Measurements from ENCODE around the gene BAZ2B.
"Not testable (repeated sequence)": the region's sequence is repeated elsewhere in the genome, so short reads cannot be mapped to it uniquely, and the experiment has no call there.

Gene BAZ2B

DNA sequence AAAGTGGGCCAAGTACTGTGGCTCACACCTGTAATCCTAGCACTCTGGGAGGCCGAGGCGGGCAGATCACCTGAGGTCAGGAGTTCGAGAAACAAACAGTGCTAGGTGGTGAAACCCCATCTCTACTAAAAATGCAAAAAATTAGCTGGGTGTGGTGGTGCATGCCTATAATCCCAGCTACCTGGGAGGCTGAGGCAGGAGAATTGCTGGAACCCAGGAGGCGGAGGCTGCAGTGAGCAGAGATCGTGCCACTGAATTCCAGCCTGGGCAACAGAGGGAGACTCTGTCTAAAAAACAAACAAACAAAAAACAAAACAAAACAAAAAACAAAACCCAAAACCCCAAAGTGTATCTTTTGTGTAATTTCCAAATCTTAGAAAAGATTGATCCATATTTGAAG is 214.2 kb downstream of the BAZ2B start:
- not testable (repeated sequence) for DNase-seq

DNA sequence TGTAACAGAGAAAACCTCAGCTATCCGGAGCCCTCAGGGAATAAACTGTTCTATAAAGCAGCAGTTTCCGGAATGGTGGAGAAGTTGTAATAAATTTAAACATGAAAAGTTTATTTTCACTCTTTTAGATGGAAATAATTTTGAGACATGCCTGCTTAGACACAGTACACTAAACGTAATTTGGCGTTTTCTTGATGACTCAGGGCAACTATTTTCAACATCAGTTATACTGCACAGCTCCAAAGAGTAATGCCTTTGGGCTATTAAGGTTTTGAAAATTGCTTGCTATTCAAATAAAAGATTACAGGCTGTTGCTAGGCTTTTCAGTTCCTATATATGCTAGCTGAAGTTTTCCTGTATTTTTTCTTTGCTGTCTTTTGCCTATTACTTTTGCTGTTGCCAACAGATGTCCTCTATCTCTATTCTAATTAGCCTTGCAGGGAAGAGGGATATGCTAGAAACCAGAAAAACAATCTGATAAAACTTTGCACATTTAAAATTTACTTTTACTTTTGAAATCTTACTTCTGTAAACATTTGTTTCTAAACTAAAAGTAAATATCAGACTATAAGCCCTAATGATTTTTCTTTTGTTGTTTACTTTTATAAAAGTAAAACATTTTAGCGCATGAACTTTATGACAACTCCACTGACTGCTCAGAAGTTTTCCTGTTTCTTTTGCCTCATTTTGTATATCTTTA is 216.5 kb downstream of the BAZ2B start:
- DNase-seq: no peak

DNA sequence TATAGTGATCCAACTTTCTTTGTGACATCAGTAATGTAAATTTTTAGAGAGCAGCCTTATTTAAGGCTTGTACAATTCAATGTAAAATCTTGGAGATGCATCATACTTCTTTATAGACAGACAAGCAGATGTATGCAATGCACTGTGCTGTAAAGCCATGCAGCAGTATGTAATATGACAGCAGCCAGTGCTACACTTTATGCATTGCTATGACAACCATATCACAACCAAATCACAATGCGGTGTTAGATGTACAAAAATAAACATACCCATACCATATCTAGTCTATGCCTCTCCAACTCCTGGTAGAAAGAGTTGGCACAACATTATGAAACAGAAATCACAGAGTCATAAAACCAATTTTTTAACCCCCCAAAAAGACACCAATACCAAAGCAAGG is 219.5 kb downstream of the BAZ2B start:
- no peak for DNase-seq

DNA sequence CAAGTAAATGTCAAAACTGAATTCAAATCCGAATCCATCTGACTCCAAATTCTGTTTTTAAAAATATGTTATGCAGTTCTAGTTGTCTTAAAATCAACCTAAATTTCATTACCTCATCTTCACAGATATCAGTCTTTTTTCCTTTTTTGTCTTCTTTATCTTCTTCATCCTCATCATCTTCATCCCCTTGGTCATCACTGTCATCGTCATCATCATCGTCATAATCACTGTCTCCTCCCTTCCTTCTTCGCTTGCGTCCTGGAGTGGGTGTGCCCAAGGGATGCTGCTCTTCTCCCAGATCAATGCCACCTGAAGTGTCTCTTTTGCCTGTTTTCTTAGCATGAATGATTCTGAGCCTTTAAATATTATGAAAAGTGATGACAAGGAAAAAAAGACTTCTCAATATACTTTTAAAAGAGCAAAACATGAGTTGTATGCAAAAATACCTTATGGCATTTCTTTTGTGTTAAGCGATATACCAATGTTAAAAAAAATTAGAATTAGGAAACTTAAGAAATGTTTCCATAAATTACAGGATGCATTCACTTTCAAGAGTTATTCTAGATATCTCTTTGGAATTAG is 233.8 kb downstream of the BAZ2B start:
- DNase-seq: no peak

DNA sequence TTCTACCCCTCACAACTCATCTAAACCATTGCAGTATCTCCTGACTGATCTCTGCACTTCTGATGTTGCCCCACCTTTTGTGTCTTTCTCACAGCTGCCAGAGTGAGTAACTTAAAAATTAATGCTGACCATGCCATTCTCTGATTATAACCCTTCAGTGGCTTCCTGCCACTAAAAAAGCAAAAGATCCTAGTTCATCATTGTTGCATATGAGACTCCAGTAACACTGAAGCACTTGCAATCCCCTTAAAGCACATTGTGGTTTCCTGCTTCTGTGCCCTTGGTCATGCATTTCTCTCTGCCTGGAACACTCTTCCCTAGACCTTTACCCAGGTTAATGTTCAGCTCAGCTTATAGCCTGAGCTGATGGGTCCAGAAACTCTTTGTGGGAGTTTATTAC is 234.8 kb downstream of the BAZ2B start:
- DNase-seq: no peak

DNA sequence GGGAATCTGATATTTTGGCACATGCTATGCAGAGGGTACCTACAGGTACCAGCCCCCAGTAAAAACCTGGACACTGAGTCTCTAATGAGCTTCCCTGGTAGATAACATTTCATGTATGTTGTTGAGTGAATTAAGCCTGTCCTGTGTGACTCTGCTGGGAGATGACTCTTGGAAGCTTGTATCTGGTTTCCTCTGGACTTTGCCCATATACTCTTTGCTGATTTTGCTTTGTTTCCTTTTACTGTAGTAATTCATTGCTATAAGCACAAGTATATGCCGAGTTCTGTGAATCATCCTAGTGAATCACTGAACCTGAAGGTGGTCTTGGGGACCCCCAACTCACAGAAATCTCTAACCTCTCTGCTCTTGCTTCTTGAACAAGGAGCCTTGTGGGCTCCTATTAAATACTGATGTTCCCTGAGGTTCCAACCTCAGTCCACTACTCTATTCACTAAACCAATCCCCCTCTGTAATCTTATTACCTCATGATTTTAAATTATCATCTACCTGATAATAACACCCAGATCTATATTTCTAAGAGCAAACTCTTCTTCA is 235.6 kb downstream of the BAZ2B start:
- DNase-seq: no peak

DNA sequence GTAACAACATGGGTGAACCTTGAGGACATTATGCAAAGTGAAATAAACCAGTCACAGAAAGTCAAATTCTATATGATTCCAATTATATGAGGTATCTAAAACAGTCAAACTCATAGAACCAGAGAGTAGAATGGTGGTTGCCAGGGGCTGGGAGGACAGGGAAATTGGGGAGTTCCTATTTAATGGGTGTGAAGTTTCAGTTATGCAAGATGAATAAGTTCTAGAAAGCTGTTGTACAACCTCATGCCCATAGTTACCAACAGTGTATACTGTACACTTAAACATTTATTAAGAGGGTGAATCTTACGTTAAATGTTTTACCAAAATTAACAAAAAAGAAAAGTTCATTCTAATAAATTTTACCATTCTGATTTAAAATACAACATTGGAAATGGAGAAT is 237.2 kb downstream of the BAZ2B start:
- DNase-seq: no peak

DNA sequence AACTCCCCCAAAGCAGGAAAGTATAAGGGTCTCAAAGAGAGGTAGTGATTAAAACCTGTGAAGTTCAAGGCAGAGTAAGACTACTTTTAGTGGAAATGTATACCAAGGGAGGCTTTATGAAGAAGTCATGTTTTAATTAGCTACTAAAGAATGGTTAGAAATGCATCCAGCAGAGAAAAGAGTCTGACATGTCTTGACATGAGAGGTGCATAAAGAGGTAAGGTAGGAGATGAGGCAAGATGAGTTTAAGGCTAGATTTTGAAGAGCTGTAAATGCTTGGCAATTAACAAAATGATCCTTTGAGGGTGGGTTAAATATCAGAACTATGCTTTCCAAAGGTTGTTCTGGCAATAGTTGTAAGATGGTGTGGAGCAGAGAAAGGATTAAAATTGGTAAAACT is 241.1 kb downstream of the BAZ2B start:
- no peak for DNase-seq

DNA sequence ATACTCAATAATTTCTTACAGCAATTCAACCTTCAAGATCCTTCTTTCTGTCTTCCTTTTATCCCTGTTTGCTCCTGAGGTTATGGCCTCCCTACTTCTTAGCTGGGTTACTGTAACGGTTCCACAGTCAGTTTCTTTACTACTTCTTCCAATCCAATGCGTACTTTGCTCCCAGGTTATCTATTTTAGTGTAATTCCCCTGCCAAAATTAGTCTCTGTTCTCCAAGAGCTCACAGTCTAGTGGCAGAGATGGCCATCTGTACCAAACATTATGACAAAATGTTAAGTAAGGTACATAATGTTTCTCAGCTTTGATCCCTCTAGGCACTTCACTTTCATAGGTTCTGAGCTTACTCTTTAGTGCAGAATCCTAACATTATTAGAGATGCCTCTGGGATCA is 244.8 kb downstream of the BAZ2B start:
- no peak for DNase-seq

DNA sequence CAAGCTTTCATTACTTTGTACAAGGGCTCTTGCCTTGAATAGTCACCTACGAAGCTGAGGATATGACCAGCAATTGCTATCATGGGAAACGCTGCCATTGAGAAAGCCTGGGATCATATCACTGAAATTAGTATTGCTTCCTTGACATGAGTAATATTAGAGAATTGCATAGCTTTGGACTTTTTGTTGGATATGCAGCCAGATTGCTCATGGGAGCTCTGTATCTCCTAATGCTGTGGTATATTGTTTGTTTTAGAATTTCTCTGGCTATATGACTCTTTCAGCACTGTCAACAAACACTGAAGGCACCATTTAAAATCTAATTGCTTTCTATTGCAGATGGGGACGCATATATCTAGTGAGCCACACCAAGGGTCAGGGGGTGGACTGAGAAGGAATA is 249.8 kb downstream of the BAZ2B start:
- DNase-seq: no peak

DNA sequence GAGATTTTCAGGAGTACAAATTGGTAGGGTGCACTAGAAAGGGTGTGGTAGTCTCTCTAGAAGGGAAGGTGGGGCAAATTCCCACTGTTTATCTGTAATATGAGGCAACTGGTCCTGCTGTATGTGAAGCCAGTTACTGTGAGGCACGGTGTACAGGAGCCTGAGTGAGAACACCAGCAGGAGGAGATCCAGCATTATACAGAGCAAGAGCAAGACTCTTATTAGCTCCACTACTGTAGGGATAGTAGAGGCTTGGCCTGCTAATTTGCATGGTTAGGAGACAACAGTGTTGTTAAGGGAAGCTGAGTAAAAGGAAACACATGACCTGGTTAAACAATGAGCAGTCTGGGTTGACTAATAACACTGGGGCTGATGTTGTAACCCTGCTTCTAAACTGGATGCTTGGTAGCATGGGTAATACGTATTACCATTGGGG is 253.5 kb downstream of the BAZ2B start:
- DNase-seq: no peak

DNA sequence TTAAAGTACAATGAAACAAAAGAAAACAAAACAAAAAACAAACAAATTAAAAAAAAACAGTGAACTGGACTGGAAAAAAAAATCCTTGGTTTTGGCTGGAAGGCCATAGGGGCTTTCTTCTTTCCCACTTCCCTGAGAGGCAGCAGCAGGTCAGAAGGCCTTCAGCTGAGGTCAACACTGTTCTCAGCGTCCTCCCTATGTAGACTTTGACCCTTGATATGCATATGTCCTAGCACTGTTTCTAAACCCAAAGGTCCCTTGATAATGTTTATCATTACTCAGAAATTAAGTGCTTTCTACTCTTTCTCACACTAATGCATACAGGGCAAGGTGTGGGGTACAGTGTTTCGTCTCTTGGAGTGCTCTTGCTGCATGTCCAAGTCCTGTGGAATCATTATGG is 254.3 kb downstream of the BAZ2B start:
- DNase-seq: no peak

DNA sequence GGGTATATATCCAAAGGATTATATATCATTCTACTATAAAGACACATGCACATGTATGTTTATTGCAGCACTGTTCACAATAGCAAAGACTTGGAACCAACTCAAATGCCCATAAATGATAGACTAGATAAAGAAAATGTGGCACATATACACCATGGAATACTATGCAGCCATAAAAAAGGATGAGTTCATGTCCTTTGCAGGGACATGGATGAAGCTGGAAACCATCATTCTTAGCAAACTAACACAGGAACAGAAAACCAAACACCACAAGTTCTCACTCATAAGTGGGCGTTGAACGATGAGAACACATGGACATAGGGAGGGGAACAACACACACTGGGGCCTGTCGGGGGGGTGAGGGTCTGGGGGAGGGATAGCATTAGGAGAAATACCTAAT is 254.7 kb downstream of the BAZ2B start:
- DNase-seq: not testable (repeated sequence)

DNA sequence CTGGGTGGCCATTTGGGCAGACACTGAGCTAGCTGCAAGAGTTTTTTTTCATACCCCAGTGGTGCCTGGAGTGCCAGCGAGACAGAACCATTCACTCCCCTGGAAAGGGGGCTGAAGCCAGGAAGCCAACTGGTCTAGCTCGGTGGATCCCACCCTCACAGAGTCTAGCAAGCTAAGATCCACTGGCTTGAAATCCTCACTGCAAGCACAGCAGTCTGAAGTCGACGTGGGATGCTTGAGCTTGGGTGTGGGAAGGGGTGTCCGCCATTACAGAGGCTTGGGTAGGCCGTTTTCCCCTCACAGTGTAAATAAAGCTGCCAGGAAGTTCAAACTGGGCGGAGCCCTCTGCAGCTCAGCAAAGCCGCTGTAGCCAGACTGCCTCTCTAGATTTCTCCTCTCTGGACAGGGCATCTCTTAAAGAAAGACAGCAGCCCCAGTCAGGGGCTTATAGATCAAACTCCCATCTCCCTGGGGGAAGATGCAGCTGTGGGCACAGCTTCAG is 260.2 kb downstream of the BAZ2B start:
- no peak for DNase-seq

DNA sequence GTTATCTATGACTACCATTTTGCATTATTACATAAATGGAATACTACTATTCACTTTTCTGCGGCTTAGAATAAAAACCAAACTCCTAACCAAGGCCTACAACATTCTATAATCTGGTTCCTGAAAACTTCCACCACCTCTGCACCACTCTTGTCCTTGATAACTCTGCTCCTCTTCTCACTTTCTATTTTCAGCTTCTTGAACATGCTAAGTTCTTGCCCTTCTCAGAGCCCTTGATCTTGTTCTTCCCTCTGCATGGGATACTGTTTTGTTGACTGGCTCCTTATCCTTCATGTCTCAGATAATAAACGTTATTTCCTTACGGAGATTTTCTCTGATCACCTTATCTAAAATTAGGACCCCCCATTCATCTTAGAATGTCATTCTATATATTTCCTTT is 264.4 kb downstream of the BAZ2B start:
- no peak for DNase-seq

DNA sequence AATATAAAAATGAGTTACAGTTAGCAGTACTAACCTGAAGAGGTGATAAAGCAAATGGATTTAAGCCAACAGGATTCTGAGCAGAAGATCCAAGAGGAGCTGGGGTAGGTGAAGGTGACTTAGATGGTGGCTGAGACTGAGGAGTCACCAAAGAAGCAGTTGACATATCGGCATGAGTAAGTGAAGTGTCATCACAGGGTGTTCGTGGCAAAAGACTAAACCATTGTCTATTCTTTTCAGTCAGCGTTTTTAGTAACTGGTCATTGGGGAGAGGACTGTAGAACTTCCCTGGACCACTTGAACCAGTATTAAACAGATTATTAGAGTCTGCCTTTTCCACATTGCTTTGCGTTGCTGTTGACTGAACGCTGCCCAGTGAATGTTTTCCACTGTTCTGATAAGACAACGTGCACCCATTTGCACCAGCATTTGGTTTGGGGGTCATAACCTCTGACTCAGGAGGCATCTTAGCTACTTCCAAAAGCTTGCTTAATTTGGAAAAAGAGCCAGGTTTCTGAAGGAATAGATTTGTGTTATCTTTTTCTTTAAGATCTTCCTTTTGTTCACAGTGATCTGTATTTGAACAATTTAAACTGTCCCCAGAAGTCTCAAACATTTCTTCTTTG is 266.6 kb downstream of the BAZ2B start:
- no peak for DNase-seq

DNA sequence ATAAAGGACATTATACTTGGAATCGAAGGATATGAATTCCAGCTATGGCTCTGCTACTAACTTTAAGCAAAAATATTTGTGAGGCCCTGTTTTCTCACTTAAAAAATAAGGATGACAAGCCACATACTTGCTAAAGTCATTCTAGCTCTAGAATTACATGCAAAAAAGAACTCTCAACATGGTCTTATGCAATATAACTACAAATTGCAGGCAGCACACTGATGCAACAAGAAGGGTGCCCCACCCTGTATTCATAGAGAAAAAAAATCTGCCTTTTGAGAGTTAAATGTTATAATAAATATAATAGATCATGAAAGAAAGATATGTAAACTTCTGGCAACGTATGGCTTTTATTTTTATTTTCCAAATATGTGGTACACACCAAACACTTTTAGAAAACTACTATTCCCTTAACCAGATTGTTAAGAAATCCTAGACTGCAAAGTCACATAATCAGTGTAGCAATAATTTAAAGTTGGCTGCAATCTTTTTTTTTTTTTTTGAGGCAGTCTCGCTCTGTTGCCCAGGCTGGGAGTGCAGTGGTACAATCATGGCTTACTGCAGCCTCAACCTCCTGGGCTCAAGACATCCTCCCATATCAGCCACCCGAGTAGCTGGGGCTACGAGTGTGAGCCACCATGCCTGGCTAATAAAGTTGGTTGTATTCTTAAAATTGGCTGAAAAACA is 289.6 kb downstream of the BAZ2B start:
- no peak for DNase-seq

DNA sequence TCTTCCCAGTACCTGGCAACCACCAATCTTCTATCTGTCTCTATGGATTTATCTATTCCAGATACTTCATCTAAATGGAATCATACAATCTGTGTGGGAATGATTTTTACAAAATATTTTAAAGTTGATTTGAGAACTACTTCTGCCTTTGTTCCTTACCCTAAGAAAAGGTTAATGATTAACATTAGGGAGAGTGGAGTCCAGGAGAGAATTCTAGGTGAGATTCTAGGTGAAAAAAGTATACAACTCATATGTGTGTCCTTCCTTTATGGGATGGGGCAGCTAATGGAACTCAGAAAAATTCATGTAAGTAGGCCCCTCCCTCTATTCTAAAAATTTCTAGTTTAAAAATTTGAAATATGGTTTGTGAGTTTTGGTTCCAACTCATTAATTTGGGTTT is 293.9 kb downstream of the BAZ2B start:
- DNase-seq: no peak

DNA sequence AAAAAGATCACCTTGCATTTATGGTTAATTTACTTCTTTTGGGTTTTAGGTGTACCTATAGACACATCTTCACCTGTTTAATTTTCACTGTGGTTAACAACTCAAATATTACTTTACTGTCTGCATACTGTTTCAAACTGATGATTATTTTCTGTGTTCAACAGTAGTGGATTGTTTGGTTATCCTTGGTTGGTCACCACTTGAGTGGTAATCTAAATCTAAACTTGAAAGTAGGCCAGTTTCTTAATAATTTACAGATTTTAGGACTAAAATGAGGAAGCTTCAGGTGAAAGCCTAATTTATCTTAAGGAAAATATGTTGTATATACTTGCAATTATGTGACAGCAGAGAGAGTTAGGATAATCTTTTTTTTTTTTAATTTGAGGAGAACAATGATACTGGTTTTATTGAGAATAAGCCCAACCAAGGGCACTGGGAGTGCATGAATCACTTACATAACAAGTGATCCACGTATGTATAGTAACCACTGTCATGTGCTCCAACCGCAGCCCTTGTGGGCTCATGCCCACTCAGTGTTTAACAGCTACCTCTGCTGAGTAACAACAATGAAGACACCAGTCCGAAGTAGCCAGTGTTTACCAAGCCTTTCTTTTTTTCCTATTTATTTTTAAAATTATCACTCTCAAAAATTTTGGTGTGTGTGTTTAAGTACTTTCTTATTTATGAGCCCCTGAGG is 298.8 kb downstream of the BAZ2B start:
- DNase-seq: no peak

DNA sequence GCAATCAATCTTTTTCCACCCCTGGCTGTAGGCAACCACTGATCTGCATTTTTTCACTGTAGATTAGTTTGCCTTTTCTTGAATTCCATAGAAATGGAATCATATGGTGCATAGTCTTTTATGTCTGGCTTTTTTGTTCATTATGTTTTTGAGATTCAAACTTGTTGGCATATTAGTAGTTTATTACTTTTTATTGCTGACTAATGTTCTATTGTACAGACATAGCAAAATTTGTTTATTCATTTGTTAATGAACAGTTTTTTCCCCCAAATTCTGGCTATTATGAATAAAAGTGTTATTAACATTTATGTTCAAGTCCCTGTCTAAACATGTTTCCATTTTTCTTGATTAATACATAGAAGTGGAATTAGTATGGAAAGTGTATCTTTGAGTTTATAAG is 308.4 kb downstream of the BAZ2B start:
- no peak for DNase-seq

DNA sequence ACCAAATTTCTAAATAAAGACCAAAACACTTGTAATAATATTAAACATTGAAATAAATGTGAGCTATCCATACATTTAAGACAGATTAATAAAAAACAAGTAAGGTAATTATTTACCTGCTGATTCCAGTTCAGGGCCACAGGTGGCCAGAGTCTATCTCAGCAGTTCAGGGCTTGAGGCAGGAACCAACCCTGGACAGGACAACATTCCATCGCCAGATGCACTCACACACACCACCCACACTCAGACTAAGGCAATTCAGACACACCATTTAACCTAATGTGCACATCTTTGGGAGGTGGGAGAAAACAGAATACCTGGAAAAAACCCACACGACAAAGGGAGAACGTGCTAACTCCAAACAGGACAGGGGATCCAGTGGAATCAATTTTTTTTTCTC is 315.8 kb downstream of the BAZ2B start:
- DNase-seq: no peak

DNA sequence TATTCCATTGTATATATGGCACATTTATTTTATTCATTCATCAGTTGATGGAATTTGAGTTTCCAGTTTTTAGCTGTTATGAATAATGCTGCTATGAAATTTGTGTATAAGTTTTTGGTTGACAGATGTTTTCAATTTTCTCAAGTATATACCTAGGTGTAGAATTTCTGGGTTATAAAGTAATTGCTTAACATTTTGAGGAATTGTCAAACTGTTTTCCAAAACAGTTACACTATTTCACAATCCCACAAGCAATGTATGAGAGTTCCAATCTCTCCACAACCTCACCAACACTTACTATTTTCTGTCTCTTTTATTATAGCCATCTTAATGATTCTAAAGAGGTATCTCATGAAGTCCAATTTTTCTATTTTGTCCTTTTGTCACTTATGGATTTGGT is 317.4 kb downstream of the BAZ2B start:
- no peak for DNase-seq
